Pulmonary artery endothelial cell (primary cell): Measurements from ENCODE around the gene NEDD4L. TPM values are rescaled to one million over a fixed set of nuclear protein-coding genes. Genes with fewer than 3 reads are reported as not detected.
"Not testable (repeated sequence)": the region's sequence is repeated elsewhere in the genome, so short reads cannot be mapped to it uniquely, and the experiment has no call there.

ENCODE experiments used
- DNase-seq: peaks from one replicate; pipeline ENCODE4 v3.0.0-alpha.2; 2011; ENCODE audit warnings: low read depth, low spot score
- total RNA-seq: library from RNA; depleted of rRNA; stranded (reverse); fragments of >200 nt; gene quantifications from 2 replicates; pipeline ENCODE4 v1.2.3, GENCODE V29; 2014

Gene NEDD4L
- total RNA-seq, 1 donor from 2014 or later: 5.6 TPM

DNA sequence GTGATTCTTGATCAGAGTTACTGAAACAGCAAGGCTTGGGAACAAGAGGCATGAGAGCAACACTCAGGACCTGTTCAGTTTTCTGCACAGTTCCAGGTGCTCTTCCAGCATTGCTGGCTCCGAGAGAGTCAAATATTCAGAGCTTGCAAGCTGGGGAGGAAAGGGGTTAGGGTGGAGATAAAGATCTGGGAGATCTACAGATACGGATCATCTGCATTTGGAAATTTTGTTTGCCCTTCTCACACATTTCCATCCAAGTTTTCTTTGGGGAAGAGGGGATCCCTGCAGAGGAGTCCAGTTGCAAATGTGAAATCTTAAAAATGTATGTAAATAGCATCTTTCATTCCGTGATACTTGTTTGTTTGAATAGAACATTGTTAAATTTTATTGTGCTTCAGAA is 108.2 kb downstream of the NEDD4L start:
- DNase-seq: no peak

DNA sequence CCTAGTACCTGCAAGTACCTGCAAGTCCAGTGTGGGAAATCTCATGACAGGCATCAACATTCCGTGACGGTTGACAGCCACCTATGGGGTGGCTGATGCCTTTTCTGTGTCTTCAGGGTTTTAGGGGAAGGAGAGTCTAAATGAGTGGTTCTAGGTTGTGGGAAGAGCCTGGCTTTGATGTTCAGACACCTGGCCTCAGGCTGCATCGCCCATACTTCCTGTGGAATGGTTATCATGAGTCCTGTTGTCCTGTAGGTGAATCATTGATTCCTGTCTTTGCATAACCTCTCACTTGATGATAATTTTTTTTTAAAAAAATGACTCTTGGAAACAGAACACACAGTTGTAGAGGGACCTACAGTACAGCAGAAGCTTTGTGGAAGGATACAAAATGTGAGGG is 108.9 kb downstream of the NEDD4L start:
- DNase-seq: no peak

DNA sequence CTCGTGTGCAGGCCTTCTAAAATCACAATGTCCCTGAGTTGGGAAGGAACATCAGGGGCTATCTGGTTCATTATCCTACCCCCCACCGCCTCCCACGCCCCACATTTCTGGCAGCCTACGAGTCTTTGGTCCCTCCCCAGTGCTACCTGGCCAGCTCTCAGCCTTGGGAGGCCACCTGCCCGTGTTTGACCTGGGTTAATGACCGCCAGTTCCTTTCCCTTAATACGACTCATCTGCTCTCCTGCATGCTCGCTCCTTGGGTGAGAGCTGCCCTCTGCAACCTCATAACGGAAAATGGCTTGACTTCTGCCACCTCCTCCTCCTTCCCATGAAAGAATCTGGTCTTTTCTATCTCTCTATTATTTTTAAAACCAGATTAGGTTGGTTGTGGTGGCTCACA is 112.5 kb downstream of the NEDD4L start:
- no peak for DNase-seq

DNA sequence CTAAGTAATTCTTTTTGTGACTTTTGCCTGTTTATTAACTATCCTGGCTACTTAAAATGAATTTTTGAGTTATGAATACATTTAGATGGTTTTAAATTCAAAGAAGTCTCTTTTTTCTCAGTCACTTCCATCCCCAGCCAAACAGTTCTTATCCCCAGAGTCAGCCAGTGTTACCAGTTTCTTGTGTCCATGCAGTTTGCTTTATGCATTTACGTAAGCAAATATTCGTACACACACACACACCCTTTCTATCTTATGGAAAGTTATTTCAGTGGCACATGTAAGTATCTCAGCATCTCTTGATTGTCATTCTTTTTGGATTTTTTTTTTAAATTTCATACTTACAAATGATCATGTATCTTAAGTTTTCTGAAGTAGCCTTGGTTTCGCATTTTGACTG is 113.2 kb downstream of the NEDD4L start:
- no peak for DNase-seq

DNA sequence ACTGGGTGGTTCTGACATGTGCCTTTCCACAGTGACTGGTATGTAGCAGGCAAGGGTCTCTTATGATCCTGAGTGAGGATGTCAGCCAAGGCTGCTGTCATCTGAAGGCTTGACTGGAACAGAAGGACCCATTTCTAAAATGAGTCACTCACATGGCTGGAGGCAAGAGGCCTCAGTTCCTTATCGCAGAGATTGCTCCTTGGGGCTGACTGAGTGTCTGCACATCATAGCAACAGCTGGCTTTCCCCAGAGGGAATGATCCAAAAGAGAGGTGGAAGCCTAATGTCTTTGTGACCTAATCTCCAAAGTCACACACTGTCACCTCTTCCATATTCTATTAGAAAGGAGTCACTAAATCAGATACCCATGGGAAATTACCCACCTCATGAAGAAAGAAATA is 114.0 kb downstream of the NEDD4L start:
- DNase-seq: no peak

DNA sequence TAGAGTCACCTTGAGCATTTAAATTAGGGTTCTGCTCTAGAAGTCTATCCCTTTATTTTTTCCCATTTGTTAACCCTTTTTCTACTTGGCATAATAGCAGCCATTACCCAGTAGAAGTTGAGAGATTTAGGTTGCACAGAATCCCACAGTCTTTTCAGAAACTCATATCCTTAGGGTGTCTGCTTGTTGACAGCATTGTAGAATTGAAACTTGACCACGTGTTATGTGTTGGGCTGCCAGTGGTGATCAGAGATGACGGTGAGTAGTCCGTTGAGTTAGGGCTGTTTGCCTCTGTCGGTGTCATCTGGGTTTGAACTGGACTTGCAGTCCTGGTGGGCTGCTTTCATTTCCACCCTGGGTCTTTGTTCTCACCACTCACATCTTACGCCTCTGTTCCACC is 114.4 kb downstream of the NEDD4L start:
- no peak for DNase-seq

DNA sequence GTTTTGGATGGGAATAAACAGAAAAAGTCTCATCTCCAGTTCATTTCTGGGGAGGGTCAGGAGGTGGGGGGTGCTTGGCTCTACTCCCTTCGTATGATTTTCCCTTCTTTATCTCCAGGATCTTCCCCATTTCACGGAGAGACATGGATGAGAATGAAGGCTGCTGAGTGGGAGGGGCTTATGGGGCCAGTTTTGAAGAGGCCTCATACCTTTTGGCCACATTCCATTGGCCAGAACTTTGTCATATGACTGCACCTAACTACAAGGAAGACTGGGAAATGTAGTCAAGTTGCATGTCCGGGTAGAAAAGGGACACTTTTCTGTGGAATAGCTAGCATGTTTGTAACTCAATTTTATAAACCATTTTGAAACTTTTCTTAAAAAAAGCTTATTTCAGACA is 117.6 kb downstream of the NEDD4L start:
- DNase-seq: no peak

DNA sequence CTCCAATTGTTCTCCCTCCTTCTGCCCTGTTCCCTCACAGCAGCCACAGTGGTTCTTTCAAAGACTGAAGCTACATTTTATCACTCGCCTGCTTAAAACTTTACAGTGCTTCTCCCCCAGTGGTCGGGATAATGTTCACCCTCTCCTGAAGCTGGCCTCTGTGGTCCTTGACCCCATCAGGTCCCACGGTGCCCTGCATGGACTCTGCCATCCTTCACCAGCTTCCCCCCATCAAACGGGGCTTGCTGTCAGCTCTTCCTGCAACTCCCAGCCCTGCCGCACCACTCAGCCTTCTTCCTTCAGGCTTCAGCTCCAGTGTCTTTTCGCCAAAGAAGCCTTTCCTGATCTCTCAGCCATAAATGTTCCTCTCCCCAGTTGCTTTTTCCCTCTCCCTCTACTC is 118.1 kb downstream of the NEDD4L start:
- DNase-seq: no peak

DNA sequence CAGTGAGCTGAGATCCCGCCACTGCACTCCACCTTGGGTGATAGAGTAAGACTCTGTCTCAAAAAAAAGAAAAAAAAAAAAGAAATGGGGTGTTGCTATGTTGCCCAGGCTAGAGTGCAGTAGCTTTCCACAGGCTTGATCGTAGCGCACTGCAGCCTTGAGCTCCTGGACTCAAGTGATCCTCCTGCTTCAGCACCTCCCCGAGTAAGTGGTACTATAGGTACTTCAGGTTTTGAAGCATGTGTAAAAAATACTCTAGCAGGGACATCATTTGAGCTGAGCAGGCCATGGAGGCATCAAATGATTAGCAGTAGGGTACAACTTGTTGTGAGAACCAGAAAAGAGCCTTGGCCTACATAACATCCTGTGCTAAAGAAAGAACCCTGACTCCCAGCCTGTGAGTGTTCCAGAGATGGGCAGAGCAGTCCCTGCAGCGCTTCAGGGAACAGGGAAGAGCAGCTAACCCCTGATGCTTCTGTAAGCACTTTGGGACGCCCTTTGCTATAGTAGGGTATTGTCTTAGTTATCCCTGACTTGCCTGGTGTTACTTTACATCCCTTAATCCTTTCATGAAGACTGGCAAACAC is 119.1 kb downstream of the NEDD4L start:
- DNase-seq: no peak

DNA sequence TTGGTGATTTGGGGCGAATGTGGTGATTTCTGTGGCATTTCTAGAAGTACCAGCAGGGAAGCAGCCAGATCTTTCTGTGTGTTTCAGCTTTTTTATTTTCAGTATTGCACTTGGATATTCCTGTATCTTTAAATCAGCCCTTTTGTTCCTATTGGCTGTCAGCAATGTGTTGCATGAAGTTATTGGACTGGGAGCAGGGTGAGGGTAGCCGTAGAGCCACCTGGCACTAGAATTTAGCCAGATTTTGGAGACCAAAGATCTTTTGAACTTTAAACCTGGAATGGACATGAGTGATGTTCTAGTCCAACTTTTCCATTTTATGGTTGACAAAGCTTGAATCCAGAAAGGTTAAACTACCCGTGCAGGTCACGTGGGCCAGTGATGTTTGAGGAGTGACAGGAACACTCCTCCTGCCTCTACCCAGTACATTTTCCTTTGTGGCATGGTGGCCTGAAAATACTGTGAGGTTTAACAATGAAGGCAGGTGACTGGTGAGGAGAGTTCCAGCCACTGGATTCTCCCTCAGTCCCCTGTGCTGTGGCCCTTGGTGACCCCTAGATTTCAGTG is 122.3 kb downstream of the NEDD4L start:
- no peak for DNase-seq

DNA sequence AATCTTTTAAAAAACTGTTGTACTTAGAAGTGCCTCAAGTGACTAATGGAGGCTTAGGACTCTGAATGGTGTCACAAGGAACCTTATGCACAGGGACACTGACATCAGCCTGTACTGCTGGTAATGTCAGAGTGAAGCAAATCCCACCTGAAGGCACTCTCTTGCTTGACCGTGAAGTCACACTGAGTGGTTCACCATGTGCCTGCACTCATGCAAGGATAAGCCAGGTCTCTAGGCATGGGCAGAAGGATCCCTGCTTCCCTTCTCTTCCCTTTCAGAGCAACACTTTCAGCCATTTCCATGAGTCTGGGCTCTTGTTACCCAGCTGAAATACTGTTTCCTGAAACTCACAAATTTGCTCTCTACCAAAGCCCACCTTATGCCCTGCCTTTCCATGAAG is 123.0 kb downstream of the NEDD4L start:
- DNase-seq: no peak

DNA sequence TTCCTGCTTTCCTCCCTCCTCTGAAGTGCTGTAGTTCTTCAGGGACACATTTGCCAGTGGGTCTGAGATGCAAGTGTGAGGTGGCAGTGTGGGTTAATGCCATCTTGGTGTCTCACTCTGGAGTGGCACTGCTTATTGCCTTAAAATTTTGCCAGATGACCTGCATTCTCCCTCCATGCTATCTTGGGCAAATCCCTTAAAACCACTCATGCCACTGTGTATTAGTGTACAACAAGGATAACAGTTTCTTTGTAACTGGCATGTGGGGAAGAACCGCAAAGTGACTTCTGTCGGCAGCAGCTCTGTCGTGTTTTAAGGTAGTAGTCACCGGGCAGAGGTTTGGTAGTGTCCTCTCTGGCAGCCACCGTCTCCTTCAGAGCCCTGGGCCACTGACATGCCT is 124.2 kb downstream of the NEDD4L start:
- DNase-seq: no peak

DNA sequence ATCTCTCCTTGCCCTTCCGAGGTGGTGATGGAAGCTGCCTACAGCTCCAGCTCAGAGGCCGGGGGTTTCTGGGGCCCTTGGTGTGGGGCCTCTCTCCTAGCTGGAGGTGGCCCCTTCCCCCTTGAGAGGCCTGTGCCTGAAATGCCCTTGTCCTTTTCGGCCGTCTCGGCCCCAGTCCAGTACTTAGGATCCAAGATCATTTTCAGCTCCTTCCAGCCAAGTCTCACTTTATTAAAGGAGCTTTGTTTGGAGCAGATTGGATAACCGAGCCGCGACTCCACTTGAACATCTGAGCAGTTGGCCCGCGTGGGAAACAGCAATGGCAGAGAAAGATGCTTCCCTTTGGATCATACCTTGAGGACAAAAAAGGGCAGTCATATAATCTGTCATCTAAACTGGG is 125.0 kb downstream of the NEDD4L start:
- no peak for DNase-seq

DNA sequence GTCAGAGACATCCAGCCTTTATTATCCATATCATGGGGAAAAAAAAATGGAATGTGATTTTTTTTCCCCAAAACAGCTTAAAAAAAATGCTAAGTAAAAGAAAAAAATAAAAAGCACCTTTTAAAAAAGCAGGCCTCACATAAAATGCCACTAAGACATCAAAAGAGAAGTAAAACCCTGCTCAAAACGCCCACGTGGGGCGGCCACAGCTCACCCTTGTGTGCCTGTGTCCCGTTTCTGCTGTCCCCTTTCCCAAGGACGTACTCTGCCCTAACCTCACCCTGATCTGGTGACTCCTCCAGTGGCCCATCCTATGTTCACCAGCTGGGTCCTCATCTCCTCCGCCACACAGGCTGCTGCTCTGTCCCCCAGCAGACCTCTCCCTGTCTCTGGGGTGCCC is 125.4 kb downstream of the NEDD4L start:
- DNase-seq: no peak

DNA sequence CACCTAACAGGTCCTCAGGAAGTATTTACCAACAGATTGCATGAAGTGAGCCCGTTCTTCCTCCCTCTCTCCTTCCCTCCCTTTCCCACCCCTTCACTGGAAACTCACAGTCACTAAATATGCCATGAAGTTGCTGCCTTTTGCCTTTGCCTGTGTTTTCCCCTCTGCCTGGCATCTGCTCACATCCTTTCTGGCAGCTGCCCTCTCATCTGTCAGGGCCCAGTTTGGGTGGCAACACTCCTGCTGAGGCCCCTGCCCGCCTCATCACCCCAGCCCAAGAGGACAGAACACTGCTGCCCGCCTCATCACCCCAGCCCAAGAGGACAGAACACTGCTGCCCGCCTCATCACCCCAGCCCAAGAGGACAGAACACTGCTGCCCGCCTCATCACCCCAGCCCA is 126.0 kb downstream of the NEDD4L start:
- DNase-seq: not testable (repeated sequence)

DNA sequence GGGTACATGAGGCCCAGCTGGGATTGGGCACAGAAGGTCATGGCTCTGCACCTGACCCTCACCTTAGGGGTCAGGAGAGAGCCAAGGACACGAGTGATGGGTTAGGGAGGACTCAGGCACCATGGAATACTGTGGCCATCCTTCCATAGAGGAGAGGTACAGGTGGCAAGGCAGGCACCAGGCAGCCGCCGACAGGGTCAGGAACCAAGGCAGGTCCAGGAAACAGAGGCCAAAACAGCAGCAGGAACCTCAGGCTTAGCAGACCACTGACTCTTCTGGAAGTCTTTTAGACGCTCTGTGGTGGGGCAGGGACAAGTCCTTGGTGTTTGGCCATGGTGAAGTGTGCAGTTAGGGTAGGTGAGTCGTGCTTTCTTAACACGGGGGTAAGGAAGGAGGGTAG is 128.0 kb downstream of the NEDD4L start:
- DNase-seq: no peak

DNA sequence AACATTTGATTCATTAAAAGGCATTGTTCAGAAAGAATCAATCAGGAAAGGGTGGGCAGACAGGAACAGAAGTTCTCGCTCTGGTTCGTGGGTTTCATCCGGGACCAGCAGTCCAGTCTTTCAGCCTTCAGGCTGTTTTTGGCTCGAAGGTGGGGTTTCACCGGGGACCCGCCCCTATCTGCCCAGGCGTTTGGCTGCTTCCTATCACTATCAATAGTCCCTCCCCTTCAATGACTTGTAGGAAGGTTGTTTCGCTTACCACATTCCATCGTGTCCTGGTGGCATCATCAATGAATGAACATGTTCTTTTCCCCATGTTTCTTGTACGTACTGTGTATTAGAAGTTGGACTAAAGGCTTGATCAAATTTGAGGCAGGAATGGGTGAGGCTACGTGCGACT is 130.3 kb downstream of the NEDD4L start:
- DNase-seq: no peak

DNA sequence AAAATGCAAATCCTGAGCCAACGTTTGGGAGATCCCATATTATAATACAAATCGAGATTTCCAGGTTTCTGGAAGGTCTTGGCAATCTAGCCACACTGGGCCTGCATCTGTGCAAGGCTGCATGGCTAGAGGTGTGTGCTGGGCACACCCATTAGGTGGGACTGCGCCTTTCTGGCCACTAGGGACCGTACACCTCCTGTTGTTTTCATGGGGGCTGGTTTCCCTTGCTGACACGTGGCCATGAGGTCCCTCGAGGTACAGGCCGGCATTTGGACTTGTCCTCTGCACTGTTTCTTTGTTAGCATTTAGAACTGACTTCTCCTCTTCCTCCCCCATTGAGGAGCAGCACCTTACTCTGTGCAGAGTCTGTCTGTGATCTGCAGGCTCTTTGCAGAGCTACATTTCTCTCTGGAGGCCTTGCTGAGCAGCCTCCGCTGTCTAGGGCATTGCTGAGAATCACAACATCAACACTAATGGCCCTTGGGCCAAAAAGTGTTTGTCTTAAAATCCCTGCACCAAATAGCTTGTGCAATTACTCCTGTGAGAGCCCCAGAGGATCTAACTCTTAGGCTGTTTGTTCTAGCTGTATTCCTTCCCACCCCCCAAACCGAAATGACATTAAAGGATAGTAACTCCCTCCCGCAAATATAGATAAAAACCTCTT is 131.2 kb downstream of the NEDD4L start:
- DNase-seq: no peak

DNA sequence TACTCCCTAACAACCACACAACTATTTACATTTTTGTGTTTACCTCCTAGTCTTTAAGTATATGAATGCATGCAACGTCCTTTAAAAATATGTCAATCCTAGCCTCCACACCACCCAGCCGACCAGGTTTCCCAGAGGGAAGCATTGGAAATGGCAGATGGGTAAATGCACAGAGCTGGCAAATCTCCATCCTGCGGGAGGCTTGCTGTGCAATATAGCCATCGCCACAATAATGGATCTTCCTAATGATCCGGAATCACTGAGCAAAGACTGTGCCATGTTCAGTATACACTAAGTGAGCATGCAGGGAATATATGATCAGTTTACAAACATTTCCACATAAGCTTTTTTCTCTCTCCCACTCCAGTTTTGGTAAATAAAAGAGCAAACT is 131.8 kb downstream of the NEDD4L start:
- DNase-seq: no peak

DNA sequence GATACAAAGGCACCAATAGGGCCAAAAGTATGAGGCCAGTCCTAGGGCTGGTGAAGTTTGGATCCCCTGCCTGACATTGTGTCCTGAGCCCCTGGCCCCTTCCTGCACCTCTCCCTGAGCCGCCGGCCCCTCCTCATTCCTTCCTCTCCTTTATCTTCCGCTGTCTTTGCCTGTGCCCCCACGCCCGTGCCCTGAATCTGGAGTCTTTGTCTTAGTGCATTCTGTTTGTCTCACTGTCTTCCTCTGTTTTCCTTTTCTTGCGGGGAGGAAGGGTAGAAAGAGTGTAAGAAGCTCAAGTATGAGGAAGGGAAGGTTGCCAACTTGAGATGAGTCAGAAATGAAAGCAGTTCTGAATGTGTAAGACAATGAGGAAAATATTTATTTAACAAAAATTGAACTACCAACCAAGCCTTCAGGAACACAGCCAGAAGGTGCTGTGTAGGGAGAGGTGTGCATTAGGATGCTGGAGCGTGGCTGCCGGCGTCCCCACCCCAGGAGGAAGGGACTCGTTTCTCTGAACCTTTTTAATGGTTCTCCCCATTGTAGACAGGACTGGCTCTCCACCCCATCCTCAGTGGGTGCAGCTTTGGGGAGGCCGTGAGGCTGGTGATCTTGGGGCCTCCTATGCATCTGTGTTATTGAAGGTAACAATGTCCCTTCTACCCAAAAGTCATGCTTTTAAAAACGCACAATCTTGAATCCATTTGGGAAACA is 133.1 kb downstream of the NEDD4L start:
- DNase-seq: peak; percentile 83

DNA sequence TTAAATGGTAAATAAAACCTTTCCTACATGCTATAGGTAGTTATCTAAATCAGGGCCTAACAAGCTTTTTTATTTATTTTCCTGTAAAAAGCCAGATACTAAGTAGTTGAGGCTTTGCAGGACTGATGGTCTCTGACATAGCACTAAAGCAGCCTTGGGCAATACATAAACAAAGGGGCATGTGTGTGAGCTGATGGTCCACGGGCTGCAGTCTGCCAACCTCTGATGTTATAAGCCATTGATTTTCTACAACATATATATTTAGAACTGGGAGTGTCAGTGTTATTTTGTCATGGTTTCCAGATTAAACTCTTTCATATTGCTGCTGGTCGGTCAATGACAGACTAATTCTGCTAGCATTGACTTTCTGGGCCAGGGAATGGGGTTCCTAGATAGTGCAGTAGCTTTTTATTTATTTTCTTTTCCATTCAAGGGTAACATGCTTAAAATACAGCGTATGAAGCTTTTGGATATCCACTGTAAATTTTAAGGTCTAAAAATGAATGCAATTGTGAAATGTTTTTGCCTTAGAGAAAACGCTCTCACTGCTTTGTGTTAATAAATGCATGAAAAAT is 134.0 kb downstream of the NEDD4L start:
- DNase-seq: no peak

DNA sequence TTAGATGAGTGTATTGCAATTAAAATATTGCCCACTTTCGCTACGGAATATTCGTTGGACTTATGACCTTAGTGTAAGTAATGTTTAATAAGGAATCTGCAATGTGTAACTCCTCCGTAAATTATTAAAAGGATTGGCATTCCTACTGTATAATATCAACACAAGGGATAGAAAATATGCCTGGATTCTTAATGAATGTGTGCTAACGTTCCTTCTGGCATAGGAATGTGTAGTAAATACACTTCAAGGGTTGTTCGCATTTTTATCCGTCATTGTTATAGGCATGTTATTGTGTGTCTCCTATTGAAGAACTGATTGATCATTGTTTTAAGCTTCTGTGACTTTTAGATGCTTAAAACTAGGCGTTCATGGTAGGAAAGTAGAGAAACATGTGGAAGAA is 134.5 kb downstream of the NEDD4L start:
- no peak for DNase-seq
